NCI-H128 (cell line): ENCODE measurements around the gene EIF1.

Experiments used
- DNase-seq: peaks from one replicate; lab custom pipeline; 2025; ENCODE audit not compliant: unreplicated experiment; lab: John Stamatoyannopoulos, UW

Gene EIF1

GRCh38 chr17:41734139-41734948 lies 45.7 kb downstream of the EIF1 start, which contains the start of gene HAP1:
HAP1 (minus strand) TSS chr17:41734643; CDS start chr17:41734634, 9 bp downstream.
- DNase-seq: no peak

- no peak for DNase-seq
Measured at GRCh38 chr17:41734949-41735313, 46.2 kb downstream of the EIF1 start.

DNA sequence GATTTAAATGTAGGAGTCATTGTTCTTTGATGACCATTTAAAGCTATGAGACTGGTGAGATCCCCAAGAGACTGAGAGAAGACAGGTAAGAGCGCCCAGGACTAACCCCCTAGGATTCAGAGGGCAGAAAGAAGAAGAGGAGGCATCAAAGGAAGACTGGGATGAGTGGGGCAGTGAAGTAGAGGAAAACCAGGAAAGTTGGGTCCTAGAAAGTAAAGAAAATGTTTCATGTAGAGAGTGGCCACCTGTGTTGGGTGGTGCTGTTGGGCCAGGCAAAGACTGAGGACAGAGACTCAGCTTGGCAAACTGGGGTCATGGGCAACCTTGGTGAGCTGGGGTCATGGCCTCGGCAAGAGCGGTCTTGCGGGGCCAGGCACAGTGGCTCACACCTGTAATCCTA lies 47.1 kb downstream of the EIF1 start:
- no peak for DNase-seq

GRCh38 chr17:41736983-41737679 lies 48.4 kb downstream of the EIF1 start:
- DNase-seq: no peak

DNA sequence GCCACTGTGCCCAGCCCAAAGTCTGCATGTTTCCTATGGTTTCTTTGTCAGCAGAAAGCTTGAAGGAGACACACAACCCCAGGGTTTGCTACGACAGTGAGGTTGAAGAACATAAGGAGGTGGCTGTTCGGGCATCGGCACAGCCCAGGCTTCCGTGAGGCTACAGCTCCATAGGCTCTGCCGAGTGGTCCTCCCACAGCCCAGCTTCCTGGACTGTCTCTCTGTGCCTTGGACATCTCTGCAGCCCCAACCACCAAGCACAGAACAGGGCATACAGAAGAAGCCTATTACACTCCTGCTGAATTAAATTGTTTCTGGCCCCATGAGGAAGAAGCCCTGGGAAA lies 49.0 kb downstream of the EIF1 start:
- no peak for DNase-seq

GRCh38 chr17:41738077-41738800 lies 49.6 kb downstream of the EIF1 start:
- DNase-seq: peak; percentile 62

DNA sequence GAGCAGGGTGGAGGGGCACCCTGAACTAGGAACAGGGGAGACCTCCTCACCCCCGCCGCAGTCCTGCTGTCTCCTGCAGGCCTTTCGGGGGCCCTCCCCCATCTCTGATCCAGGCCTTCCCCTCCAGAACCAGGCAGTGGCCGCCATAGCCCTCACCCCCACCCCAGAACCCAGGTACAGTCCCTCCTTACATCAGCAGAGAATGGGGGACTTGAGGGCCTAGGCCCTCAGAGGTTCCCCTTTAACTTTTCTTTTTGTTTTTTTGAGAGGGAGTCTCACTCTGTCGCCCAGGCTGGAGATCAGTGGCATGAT lies 50.1 kb downstream of the EIF1 start:
- DNase-seq: no peak

- no peak for DNase-seq
Measured at GRCh38 chr17:41739661-41740352, 51.1 kb downstream of the EIF1 start.

- DNase-seq: no peak
Measured at GRCh38 chr17:41740506-41740905, 51.8 kb downstream of the EIF1 start.

DNA sequence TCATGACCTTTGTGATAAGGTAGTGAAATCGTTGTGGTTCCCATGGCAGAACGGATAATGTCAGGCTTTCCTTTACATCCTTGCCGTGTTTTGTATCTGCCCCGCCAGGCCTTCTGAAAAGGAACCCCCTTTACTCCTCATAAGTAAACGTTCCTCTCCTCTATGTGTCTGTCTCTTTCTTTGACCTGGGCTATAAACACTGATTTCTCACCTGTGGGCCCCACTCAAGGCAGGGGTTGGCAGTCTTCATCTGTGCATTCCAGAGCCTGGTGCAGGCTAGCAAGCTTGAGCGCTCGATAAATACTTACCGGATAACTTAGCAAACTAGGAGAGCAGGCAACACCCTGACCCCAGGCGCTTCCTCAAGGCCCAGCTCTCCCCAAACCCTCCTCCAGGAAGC lies 53.0 kb downstream of the EIF1 start:
- no peak for DNase-seq
